Activated B cell treated with CpG ODN at 0.5 μM for 24 hours (primary cell): ENCODE results near the gene TBXAS1. TPM values are rescaled to one million over a fixed set of nuclear protein-coding genes. Genes with fewer than 3 reads are reported as not detected.

Experiments
- ATAC-seq: fragments of 200-7000 bp; cut with Tn5 transposase; one replicate; pipeline ENCODE4 v1.10.0; 2021; ENCODE audit warnings: low read depth, mild to moderate bottlenecking, moderate library complexity
- CTCF ChIA-PET: fragments of 350-600 bp; sonication (Branson Sonifier 250); formaldehyde crosslinking; loops from one replicate; lab custom pipeline; 2021; ENCODE audit warnings: antibody characterized with exemption; lab: Charles Lee
- POLR2A ChIA-PET: fragments of 350-600 bp; sonication (Branson Sonifier 250); formaldehyde crosslinking; loops from one replicate; lab custom pipeline; 2021; ENCODE audit warnings: antibody characterized with exemption; lab: Charles Lee
- DNase-seq: peaks from one replicate; pipeline ENCODE4 v3.0.0; 2022
- H3K27ac Mint-ChIP-seq: one replicate; pipeline ENCODE4 v1.8.0; 2020; ENCODE audit warnings: mixed read lengths
- H3K27me3 Mint-ChIP-seq: one replicate; pipeline ENCODE4 v1.8.0; 2021; ENCODE audit warnings: mixed read lengths
- H3K36me3 Mint-ChIP-seq: one replicate; pipeline ENCODE4 v1.8.0; 2021; ENCODE audit warnings: low read depth, mixed read lengths
- H3K4me1 Mint-ChIP-seq: one replicate; pipeline ENCODE4 v1.8.0; 2021; ENCODE audit warnings: mixed read lengths
- H3K4me3 Mint-ChIP-seq: one replicate; pipeline ENCODE4 v1.8.0; 2020; ENCODE audit warnings: mild to moderate bottlenecking, mixed read lengths
- H3K9me3 Mint-ChIP-seq: one replicate; pipeline ENCODE4 v1.8.0; 2020; ENCODE audit warnings: mixed read lengths
- CTCF ChIP-seq: fragments of 200-600 bp; IDR thresholded peaks from one replicate; pipeline ENCODE4 v1.8.0; 2022; ENCODE audit warnings: antibody characterized with exemption, mild to moderate bottlenecking
- intact Hi-C: fragments of 100-400 bp; cut with micrococcal nuclease; formaldehyde crosslinking; loops from one replicate; pipeline ENCODE4 v1.15.1; 2024
- total RNA-seq: library from RNA; stranded (reverse); gene quantifications from 2 replicates; pipeline ENCODE4 v1.2.3, GENCODE V29; 2022

The TBXAS1 gene
- total RNA-seq, 1 donor from 2014 or later, result 3.8 TPM

- DNase-seq, result no peak
- no peaks in the 10 kb centered on the region for H3K27me3 Mint-ChIP-seq
- CTCF ChIA-PET, result no interaction called here
- no peaks in the 10 kb centered on the region for H3K36me3 Mint-ChIP-seq
- TF ChIP-seq CTCF, result no peak
- intact Hi-C loops, result no loop called here
- no peaks in the 10 kb centered on the region for H3K9me3 Mint-ChIP-seq
- no peak overlapping the region for H3K4me3 Mint-ChIP-seq
- peaks cover 13% of the 10 kb centered on the region for H3K4me1 Mint-ChIP-seq
- no peak overlapping the region for H3K27ac Mint-ChIP-seq
- POLR2A ChIA-PET, result no interaction called here
- no peak for ATAC-seq
These were observed 164.1 kb downstream of the TBXAS1 start for GRCh38 chr7:139993169-139993568.

- intact Hi-C loops, result no loop called here
- CTCF ChIA-PET, result no interaction called here
- H3K9me3 Mint-ChIP-seq, result no peaks in the 10 kb centered on the region
- TF ChIP-seq CTCF, result no peak
- no peak overlapping the region for H3K4me3 Mint-ChIP-seq
- H3K36me3 Mint-ChIP-seq, result no peaks in the 10 kb centered on the region
- no peak overlapping the region for H3K27ac Mint-ChIP-seq
- POLR2A ChIA-PET, result no interaction called here
- no peak for DNase-seq
- no peaks in the 10 kb centered on the region for H3K27me3 Mint-ChIP-seq
- ATAC-seq, result no peak
- peaks cover 13% of the 10 kb centered on the region for H3K4me1 Mint-ChIP-seq
These were observed 164.5 kb downstream of the TBXAS1 start for GRCh38 chr7:139993592-139993991.

GRCh38 chr7:139994356-139994755 lies 165.3 kb downstream of the TBXAS1 start:
- intact Hi-C loops, result no loop called here
- H3K4me1 Mint-ChIP-seq, result peaks cover 13% of the 10 kb centered on the region
- no peaks in the 10 kb centered on the region for H3K36me3 Mint-ChIP-seq
- no peak overlapping the region for H3K4me3 Mint-ChIP-seq
- H3K27me3 Mint-ChIP-seq, result no peaks in the 10 kb centered on the region
- no peak for TF ChIP-seq CTCF
- ChIA-PET POLR2A (no interaction called here), CTCF (interaction anchor here (1.3 kb wide), 1 partner anchor 349 kb away, joined by 4 read pairs; no protein-coding TSS in a partner anchor)
- H3K27ac Mint-ChIP-seq, result no peak overlapping the region
- DNase-seq (no peak), ATAC-seq (no peak)
- H3K9me3 Mint-ChIP-seq, result no peaks in the 10 kb centered on the region

- intact Hi-C loops, result no loop called here
- H3K9me3 Mint-ChIP-seq, result no peaks in the 10 kb centered on the region
- CTCF ChIA-PET, result interaction anchor here (1.3 kb wide), 1 partner anchor 350 kb away, joined by 4 read pairs; no protein-coding TSS in a partner anchor
- no peaks in the 10 kb centered on the region for H3K36me3 Mint-ChIP-seq
- DNase-seq (no peak), ATAC-seq (no peak)
- H3K4me1 Mint-ChIP-seq, result peaks cover 4% of the 10 kb centered on the region
- no peak overlapping the region for H3K27ac Mint-ChIP-seq
- no peak for TF ChIP-seq CTCF
- no peak overlapping the region for H3K4me3 Mint-ChIP-seq
- POLR2A ChIA-PET, result no interaction called here
- no peaks in the 10 kb centered on the region for H3K27me3 Mint-ChIP-seq
These were observed 166.2 kb downstream of the TBXAS1 start for GRCh38 chr7:139995017-139995915.

- H3K27me3 Mint-ChIP-seq, result no peaks in the 10 kb centered on the region
- intact Hi-C loops, result no loop called here
- H3K4me1 Mint-ChIP-seq, result no peaks in the 10 kb centered on the region
- H3K36me3 Mint-ChIP-seq, result no peaks in the 10 kb centered on the region
- H3K4me3 Mint-ChIP-seq, result no peak overlapping the region
- ChIA-PET CTCF (interaction anchor here (1.2 to 11.0 kb wide), 3 partner anchors 354 to 499 kb away, joined by 3 to 179 read pairs (median 4); no protein-coding TSS in a partner anchor), POLR2A (no interaction called here)
- DNase-seq (no peak), ATAC-seq (no peak)
- no peak for TF ChIP-seq CTCF
- no peaks in the 10 kb centered on the region for H3K9me3 Mint-ChIP-seq
- H3K27ac Mint-ChIP-seq, result no peak overlapping the region
These were observed 169.5 kb downstream of the TBXAS1 start for GRCh38 chr7:139998572-139998971.
